GM19238 (cell line): Measurements from ENCODE around the gene NLRP7.
"Not testable (repeated sequence)": the region's sequence is repeated elsewhere in the genome, so short reads cannot be mapped to it uniquely, and the experiment has no call there.

Experiments
- DNase-seq: peaks from one replicate; pipeline ENCODE4 v3.0.0; 2011; ENCODE audit warnings: low spot score; ENCODE audit not compliant: insufficient read length

NLRP7 gene

DNA sequence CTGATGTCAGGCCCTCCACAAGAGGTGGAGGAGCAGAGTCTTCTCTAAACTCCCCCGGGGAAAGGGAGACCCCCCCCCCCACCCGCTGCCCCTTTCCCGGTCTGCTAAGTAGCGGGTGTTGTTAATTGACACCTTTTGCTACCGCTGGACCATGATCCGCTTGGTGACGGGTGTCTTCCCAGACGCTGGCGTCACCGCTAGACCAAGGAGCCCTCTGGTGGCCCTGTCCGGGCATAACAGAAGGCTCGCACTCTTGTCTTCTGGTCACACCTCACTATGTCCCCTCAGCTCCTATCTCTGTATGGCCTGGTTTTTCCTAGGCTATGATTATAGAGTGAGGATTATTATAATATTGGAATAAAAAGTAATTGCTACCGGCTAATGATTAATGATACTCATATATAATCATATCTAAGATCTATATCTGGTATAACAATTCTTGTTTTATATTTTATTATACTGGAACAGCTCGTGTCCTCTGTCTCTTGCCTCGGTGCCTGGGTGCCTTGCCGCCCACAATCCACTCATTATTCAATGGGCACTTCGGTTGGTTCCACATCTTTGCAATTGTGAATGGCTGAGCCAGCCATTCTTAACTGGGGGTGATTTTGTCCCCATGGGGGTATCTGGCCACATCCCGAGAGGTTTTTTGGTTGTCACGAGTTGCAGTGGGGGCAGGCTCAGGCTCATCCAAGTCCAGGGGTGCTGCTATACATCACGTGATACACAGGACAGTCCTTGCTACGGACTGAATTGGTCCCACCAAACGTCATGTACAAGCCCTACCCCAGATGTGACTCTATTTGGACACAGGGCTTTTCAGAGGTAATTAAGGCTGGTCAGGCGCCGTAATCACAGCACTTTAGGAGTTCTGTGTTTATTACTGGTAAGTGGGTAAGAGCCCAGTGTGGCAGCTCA lies 27.4 kb downstream of the NLRP7 start:
- DNase-seq: not testable (repeated sequence)

DNA sequence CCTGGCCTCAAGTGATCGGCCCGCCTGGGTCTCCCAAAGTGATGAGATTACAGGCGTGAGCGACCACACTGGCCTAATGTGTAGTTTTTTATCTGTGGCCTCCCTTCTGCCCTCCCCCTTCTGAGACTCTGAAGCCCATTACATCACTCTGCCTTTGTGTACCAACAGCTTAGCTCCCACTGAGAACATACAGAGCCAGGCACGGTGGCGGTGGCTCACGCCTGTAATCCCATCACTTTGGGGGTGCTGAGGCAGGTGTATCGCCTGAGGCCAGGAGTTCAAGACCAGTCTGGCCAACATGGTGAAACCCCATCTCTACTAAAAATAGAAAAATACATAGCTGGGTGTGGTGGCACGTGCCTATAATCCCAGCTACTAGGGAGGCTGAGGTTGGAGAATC lies 28.8 kb downstream of the NLRP7 start:
- DNase-seq: no peak

DNA sequence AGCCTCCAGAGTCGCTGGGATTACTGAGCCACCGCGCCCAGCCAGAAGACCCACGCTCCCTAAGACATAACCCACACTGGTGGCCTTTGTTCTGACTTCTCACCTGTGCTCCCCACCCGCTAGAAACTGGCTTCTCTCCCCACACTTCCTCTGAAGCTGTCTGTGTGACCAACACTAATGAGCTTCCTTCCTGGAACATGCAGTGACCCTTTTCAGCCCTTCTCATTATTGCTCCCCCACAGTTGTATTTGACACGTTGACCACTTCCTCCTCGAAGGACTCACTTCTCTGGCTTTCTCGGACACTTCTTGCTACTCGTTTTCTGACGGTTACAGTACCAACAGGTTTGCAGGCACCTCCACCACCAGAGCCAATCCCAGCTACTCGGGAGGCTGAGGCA lies 30.5 kb downstream of the NLRP7 start:
- DNase-seq: no peak

DNA sequence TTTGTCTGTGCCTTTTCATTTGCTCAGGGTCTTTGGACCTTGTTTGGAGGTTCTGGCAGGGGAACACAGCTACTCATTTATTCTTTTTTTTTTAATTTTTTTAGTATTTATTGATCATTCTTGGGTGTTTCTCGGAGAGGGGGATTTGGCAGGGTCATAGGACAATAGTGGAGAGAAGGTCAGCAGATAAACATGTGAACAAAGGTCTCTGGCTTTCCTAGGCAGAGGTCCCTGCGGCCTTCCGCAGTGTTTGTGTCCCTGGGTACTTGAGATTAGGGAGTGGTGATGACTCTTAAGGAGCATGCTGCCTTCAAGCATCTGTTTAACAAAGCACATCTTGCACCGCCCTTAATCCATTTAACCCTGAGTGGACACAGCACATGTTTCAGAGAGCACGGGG lies 39.4 kb downstream of the NLRP7 start:
- DNase-seq: not testable (repeated sequence)

DNA sequence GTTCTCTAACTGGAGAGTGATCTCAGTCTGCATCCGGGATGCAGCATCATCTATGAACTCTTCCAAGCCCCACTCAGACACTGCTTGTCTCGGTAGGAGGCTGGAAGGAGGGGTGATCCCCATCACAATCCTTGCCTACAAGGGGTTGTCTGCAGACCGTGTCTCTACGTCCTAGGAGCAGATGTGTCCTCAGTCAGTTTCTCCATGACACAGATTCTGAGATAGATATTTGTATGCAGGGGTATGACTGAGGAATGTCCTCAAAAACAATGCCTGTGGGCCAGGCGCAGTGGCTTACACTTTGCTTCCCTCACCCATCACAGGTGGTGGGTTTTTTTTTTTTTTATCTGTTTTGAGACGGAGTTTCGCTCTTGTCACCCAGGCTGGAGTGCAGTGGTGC lies 40.5 kb downstream of the NLRP7 start:
- no peak for DNase-seq

DNA sequence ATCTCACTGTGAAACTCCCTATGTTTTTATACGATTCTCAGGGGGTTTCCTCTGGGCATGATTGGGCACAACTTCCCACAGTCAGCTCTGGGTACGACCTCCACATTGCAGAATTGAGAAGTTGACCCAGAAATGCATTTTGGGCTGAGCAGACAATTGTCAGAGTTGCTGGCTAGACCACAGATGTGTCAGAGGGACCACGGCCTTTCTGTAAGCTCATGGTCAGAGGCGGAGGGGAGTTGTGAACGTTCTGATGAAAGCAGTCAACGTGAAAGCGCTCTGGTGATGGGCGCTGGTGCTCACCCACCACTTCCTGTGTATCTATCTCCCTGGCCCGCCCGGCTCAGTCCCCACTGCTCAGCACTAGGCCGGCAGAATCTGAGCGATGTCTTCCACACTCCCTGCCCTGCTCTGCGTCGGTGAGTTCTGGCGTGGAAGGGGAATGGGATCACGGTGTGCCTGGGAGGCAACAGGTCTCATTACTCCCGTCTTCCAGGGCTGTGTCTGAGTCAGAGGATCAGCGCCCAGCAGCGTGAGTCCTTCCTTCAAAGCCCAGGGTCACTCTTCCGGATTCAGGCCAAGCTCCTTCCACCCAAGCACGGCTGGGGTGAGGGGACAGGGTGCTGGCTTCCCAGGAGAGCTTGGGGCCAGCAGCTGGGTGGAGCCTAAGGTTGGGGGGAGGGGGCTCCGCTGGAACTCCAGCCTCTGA lies 41.4 kb downstream of the NLRP7 start, which contains the start of gene NCR1:
Gene NCR1 (plus strand): TSS at position 346 of the 709 bp plus-strand sequence. CDS start 40 bp downstream, at position 386.
- DNase-seq: no peak

DNA sequence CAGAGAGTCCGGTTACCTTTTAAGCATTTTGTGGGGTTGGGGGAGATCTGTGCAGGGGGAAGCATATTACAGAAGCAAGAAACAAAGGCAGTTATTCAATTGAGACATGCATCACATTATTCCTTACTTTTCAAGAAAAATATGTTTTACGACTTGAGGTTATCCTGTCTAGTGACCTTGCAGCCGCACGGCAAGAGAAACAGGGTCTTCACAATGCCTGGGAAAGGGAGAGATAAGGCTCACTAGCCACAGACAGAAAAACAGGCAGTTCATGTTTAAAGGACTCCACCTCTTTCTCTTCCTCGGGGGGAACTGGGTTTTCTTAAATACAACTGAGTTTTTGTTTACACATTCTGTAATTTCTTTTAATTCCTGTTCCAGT lies 41.9 kb downstream of the NLRP7 start:
- DNase-seq: no peak

DNA sequence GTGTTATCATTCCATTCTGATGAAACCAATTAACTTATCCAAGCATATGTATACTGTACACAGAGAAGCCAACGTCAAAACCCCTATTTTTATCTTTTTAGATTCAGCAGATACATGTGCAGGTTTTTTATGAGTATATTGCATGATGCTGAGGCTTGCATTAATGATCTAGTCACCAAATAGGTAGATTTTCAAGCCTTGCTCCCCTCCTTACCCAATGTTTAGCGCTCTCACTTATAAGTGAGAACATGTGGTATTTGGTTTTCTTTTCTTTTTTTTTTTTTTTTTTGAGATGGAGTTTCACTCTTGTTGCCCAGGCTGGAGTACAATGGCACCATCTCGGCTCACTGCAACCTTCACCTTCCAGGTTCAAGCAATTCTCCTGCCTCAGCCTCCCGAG lies 43.1 kb downstream of the NLRP7 start:
- DNase-seq: not testable (repeated sequence)

DNA sequence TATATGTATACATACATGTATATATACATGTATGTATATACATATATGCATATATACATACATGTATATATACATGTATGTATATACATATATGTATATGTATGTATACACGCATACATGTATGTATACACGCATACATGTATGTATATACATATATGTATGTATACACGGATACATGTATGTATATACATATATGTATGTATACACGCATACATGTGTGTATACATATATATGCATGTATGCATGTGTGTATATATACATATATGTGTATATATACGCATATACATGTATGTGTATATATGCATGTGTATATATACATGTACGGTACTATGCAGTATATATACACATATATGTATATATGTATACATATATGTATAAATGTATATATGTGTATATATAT lies 44.0 kb downstream of the NLRP7 start:
- DNase-seq: no peak

DNA sequence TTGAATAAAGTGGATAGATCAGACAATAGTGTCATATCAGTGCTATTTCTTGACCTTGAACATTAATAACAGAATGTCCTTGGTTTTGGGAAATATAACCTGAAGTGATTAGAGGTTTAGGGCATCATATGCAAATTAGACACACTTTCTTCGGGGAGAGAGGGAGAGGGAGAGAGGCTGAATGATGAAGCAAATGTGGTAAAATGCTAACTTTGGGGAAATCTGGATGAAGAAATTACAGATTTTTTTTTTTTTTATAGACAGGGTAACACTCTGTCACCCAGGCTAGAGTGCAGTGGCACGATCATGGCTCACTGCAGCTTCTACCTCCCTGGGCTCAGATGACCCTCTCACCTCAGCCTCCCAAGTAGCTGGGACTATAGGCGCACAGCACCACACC lies 45.3 kb downstream of the NLRP7 start:
- no peak for DNase-seq

DNA sequence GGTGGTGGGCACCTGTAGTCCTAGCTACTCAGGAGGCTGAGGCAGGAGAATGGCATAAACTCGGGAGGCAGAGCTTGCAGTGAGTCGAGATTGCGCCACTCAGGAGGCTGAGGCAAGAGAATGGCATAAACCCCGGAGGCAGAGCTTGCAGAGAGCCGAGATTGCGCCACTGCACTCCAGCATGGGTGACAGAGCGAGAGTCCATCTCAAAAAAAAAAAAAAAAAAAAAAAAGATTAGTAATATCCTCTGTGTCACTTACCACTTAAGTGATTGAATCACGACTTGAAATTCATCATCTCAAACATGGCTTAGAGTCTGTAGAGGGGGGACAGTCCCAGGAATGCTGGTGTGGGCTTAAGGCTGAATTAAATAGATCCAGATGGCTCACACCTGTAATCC lies 46.2 kb downstream of the NLRP7 start:
- DNase-seq: not testable (repeated sequence)

DNA sequence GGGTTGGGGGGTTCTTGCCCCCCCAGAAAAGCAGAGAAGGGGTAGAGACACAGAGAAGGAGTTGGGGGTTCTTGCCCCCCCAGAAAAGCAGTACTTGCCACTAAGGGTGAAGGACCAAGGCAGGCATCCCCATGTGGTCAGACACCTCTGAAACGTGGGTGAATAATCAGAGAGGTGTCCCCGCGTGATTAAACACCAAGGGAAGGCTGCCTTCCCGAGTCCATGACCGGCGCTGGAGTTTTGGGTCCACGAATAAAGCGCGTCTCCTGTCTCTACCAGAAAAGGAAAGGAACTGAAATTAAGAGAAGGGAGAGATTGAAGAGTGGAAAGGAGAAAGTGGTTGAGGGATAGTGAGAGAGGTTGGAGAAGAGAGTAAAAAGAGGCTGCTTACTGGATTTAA lies 47.7 kb downstream of the NLRP7 start:
- not testable (repeated sequence) for DNase-seq

DNA sequence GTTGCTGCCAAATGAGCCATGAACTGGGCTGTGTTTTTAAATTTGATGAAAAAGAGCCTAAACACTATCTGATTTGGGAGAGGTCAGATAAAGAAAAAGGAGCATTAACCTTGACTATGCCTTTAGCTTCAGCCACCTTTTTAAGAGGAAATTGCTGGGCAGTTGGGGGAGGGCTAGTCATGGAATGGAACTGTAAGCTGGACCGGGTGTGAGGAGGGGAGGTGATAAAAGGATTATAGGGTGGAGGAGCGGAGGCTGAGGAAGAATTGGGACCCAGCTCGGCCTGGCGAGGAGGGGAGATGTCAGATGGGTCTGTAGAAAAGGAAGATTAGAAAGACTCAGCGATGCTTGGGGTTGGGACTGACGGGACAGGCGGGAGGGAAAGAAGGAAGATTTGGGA lies 48.6 kb downstream of the NLRP7 start:
- DNase-seq: not testable (repeated sequence)

DNA sequence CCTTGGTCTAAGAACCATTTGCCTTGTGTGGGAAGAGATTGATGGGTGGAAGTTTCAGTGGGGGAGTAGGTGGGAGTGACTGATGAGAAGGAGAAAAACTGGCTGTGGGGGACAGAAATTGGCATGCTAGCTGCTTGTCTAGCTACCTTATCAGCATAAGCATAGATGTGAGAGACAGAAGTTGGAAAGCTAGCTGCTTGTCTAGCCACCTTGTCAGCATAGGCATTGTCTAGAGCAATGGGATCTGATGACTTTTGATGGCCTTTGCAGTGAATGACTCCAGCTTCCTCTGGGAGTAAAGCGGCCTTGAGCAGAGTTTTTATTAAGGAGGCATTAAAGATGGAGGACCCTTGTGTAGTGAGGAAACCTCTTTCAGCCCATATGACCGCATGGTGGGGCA lies 51.3 kb downstream of the NLRP7 start:
- no peak for DNase-seq

DNA sequence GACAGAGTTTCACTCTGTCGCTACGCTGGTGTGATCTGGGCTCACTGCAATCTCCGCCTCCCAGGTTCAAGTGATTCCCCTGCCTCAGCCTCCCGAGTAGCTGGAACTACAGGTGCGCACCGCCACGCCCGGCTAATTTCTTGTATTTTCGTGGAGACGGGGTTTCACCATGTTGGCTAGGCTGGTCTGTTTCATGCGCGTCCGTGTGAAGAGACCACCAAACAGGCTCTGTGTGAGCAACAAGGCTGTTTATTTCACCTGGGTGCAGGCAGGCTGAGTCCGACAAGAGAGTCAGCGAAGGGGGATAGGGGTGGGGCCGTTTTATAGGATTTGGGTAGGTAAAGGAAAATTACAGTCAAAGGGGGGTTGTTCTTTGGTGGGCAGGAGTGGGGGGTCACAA lies 53.2 kb downstream of the NLRP7 start:
- DNase-seq: not testable (repeated sequence)

DNA sequence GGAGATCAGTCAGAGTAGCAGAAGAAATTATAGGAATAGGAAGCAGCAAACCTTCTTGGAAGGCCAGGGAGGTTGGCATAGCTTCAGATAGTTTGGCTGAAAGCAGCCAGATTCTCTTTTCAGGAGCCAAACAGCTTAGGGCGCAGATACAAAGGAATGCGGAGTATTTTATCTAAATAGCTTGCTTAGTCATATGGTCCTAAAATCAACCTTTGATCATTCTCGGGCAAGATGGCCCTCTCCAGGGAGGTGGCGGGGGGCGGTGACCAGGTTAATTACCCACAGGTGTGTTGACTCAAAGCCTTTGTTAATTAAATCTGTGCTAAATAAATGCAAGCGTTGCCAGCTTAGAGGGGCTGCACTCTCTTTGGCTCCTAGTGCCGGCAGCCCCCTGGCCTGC lies 53.9 kb downstream of the NLRP7 start:
- DNase-seq: no peak

DNA sequence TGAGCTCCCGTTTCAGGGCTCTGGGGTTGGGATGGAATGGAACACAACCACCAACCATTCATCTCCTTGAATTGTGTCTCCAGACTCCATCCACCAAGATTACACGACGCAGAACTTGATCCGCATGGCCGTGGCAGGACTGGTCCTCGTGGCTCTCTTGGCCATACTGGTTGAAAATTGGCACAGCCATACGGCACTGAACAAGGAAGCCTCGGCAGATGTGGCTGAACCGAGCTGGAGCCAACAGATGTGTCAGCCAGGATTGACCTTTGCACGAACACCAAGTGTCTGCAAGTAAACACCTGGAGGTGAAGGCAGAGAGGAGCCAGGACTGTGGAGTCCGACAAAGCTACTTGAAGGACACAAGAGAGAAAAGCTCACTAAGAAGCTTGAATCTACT lies 57.8 kb downstream of the NLRP7 start:
- no peak for DNase-seq

DNA sequence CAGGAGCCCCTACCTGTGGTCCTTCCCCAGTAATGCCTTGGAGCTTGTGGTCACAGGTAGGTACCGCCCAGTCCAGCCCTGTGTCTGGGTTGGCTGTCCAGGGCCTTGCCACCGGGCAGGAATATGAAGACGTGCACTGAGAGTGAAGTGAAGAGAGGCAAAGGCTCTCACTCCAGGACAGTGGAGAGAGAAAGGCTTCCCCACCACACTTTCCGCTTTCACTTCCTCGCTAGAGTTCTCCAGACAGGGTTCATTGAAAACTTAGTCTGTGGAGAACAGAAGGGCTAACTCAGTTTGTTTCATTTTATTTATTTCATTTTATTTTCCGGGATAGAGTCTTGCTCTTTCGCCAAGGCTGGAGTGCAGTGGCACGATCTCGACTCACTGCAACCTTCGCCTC lies 59.1 kb downstream of the NLRP7 start:
- DNase-seq: no peak

DNA sequence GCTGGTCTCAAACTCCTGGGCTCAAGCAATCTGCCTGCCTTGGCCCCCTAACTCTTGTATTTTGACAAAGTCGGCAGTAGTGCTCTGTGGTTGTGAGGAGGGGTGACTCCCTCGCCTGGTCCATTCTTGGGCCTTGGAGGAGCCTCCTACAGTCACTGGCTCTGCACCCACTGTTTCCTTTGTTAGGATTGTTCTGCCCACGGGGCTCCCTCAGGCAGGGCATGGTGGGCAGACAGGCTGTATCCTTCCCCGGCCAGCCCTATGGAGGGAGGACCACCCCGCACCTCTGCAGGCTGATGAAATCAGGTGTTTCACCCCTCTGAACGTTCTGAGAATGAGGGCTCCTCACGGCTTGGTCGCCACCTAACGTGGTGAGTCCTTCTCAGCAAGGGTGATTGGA lies 64.1 kb downstream of the NLRP7 start:
- DNase-seq: no peak

DNA sequence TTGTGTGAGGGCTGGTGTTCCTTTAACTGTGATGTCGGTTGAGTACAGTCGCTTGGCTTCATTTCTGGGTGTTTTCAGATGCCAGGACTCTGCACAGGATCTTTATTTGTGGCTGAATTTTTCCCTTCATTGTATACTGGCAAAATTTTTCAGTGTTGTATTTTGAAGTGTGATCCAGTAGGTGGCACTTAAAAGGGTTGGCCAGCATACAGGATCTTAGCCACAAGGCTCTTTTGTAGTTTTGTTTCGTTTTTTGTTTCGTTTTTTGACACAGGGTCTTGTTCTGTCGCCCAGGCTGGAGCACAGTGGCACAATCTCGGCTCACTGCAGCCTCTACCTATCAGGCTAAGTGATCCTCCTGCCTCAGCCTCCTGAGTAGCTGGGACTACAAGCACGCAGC lies 64.6 kb downstream of the NLRP7 start:
- no peak for DNase-seq

DNA sequence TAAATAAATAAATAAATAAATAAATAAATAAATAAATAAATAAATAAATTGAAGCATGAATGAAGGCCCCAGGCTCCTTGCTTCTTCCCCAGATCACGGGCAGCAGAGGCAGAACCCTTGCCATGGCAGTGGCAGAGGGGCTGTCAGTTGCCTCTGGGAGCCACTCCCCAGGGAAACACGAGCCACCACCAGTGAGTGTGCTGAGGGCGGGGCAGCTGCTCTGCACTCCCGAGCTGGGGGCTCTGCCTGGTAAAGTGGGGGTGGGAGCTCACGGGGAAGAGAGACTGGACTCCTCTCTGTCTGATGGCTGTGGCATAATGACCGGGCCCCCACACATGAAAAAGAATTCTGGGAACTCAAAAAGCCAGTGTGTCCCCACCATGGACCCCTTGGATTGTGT lies 65.4 kb downstream of the NLRP7 start:
- DNase-seq: no peak

DNA sequence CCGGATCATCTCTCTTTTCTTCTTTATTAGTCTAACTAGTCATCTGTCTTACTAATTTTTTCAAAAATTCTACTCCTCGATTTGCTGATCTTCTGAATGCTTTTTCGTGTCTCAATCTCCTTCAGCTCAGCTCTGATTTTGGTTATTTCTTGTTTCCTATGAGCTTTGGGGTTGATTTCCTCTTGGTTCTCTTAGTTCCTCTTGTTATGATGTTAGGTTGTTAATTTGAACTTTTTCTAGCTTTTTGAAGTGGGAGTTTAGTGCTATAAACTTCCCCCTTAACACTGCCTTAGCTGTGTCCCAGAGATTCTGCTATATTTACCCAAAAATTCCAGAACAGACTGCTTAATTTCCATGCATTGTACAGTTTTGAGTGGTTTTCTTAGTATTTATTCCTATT lies 69.9 kb downstream of the NLRP7 start:
- no peak for DNase-seq

DNA sequence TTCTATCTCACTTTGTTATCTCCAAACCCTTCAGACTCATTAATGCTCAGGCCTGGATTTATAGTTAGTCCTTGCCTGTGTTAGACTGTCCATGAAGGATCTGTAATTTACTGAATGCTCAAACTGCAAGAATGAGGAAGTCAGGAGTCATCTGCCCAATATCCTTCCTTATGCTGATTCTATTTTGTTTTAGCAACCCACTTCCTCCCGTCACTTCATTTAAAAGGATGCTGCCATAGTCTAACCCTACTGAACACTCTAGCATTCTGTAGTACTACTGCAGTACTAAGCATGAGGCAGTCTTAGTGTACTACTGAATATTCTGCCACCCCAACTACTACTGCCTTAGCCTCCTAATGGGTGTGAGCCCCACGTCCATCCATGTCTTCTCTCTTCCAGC lies 71.8 kb downstream of the NLRP7 start:
- DNase-seq: no peak
